ENCODE data around the gene VSX2.

Gene VSX2

GRCh38 chr14:74219277-74220205, 19.7 kb upstream of the VSX2 start:
- DNase-seq (ENCODE audit: extremely low spot score, insufficient read length, low read depth), result no peak
- FAIRE-seq, result no peak

- FAIRE-seq (no peak), DNase-seq (ENCODE audit: extremely low spot score, insufficient read length, low read depth) (no peak)
These were observed 18.3 kb upstream of the VSX2 start for GRCh38 chr14:74220991-74221390.

- no peak for DNase-seq (ENCODE audit: extremely low spot score, insufficient read length, low read depth)
- no peak for FAIRE-seq
These were observed 17.5 kb upstream of the VSX2 start for GRCh38 chr14:74221741-74222140.

GRCh38 chr14:74223016-74223415, 16.2 kb upstream of the VSX2 start:
- DNase-seq (ENCODE audit: extremely low spot score, insufficient read length, low read depth) (no peak), FAIRE-seq (no peak)

GRCh38 chr14:74231784-74232183, 7.5 kb upstream of the VSX2 start:
- FAIRE-seq (no peak), DNase-seq (ENCODE audit: extremely low spot score, insufficient read length, low read depth) (no peak)

GRCh38 chr14:74235017-74235416, 4.2 kb upstream of the VSX2 start:
- DNase-seq (ENCODE audit: extremely low spot score, insufficient read length, low read depth) (no peak), FAIRE-seq (no peak)

- DNase-seq (ENCODE audit: extremely low spot score, insufficient read length, low read depth) (no peak), FAIRE-seq (no peak)
These were observed 1.8 kb upstream of the VSX2 start for GRCh38 chr14:74237441-74237840.

GRCh38 chr14:74239848-74240793, 872 bp downstream of the VSX2 start:
- FAIRE-seq (no peak), DNase-seq (ENCODE audit: extremely low spot score, insufficient read length, low read depth) (no peak)

- DNase-seq (ENCODE audit: extremely low spot score, insufficient read length, low read depth) (no peak), FAIRE-seq (no peak)
These were observed 1.8 kb downstream of the VSX2 start for GRCh38 chr14:74240794-74241651.

- FAIRE-seq, result no peak
- no peak for DNase-seq (ENCODE audit: extremely low spot score, insufficient read length, low read depth)
These were observed 2.4 kb downstream of the VSX2 start for GRCh38 chr14:74241652-74242017.

GRCh38 chr14:74242021-74242779, 3.0 kb downstream of the VSX2 start:
- FAIRE-seq (no peak), DNase-seq (ENCODE audit: extremely low spot score, insufficient read length, low read depth) (no peak)

- FAIRE-seq (no peak), DNase-seq (ENCODE audit: extremely low spot score, insufficient read length, low read depth) (no peak)
These were observed 3.5 kb downstream of the VSX2 start for GRCh38 chr14:74242780-74243042.

GRCh38 chr14:74243051-74243450, 3.8 kb downstream of the VSX2 start:
- FAIRE-seq, result no peak
- no peak for DNase-seq (ENCODE audit: extremely low spot score, insufficient read length, low read depth)

- FAIRE-seq, result no peak
- no peak for DNase-seq (ENCODE audit: extremely low spot score, insufficient read length, low read depth)
These were observed 4.9 kb downstream of the VSX2 start for GRCh38 chr14:74244115-74244514.

- no peak for DNase-seq (ENCODE audit: extremely low spot score, insufficient read length, low read depth)
- FAIRE-seq, result no peak
These were observed 6.0 kb downstream of the VSX2 start for GRCh38 chr14:74245292-74245691.

GRCh38 chr14:74246542-74246941, 7.3 kb downstream of the VSX2 start:
- no peak for DNase-seq (ENCODE audit: extremely low spot score, insufficient read length, low read depth)
- no peak for FAIRE-seq

GRCh38 chr14:74248017-74248416, 8.8 kb downstream of the VSX2 start:
- FAIRE-seq (no peak), DNase-seq (ENCODE audit: extremely low spot score, insufficient read length, low read depth) (no peak)

- no peak for DNase-seq (ENCODE audit: extremely low spot score, insufficient read length, low read depth)
- no peak for FAIRE-seq
These were observed 10.5 kb downstream of the VSX2 start for GRCh38 chr14:74249433-74250375.

GRCh38 chr14:74255281-74255680, 16.0 kb downstream of the VSX2 start:
- FAIRE-seq, result no peak
- no peak for DNase-seq (ENCODE audit: extremely low spot score, insufficient read length, low read depth)
